Measurements from ENCODE around the gene NTMT1. TPM values are rescaled to one million over a fixed set of nuclear protein-coding genes. Genes with fewer than 3 reads are reported as not detected.

NTMT1 gene
- polyA plus RNA-seq, 2 of the 4 experiments (the other 2 are of a cell fraction), result 49.4 to 92.2 TPM

DNA sequence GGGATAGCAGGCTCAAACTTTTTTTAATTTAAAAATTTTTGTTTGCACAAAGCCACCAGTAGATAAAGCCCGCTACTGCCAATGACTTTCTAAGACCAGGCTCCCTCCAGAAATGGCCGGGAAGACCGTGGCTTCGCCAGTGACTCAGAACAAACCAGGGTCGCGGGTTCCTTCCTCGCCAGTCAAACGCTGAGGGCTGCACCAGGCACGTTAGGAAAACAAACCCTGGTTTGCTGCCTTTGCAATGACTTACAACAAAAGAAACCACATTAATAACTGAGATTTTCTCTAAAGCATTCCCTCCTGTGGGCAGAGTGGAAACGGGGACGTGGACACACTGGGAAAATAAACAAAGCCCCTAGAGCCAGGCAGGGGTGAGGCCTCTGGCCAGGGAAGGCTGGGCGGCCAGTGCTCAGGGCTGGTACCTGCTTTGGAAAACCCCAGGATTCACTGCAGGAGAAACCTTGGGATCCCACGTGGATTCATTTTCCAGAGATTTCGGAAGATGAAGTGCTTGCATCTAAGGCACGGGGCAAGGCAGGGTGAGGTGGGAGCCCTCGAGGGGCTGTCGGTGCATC is 43.3 kb downstream of the NTMT1 start:
- H3K4me1 ChIP-seq, result peaks cover 18% of the 10 kb centered on the region; the same call in 1 of the 3 replicates
- 81% methylated on average over 17 of the region's 17 CpGs for WGBS (ENCODE audit: missing lambda C conversion rate)
- no peak for TF ChIP-seq HOXB5 (CRISPR knock-in tag; IDR thresholded peaks at IDR 0.05)
- TF ChIP-seq ZC3H11A (IDR thresholded peaks at IDR 0.05), result no peak
- no peak for TF ChIP-seq ESRRA (IDR thresholded peaks at IDR 0.05; ENCODE audit: borderline replicate concordance, low read length)
- H3K9me3 ChIP-seq, result no peaks in the 10 kb centered on the region
- ChIA-PET POLR2A (no interaction called here), CTCF (interaction anchor here (0.6 to 1.9 kb wide), 2 partner anchors 13 to 116 kb away, joined by 4 to 5 read pairs; no protein-coding TSS in a partner anchor)
- DNase-seq (ENCODE audit: low read depth in 1 of 2, low spot score in 1 of 2) (peak in 1 of 2 experiments; percentile 36), FAIRE-seq (no peak), ATAC-seq (peak in 1 of 2 experiments; percentile 28; a peak in 1 of 6 replicates)
- no peak overlapping the region for H3K4me3 ChIP-seq
- no peak overlapping the region for H3K4me2 ChIP-seq
- no peak overlapping the region for H3K27ac ChIP-seq

DNA sequence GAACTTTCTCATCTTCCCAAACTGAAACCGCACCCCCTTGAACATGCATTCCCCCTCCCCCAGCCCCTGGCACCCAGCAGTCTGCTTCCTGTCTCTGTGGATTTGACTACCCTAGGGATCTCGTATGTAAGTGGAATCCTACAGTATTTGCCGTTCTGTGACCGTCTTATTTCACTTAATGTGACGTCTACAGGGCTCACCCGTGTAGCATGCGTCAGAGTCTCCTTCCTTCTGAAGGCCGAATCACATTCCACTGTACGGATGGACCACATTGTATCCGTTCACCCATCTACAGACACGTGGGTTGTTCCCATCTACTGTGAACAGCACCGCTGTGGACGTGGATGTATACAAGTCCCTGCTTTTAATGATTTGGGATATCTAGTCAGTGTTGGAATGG is 44.0 kb downstream of the NTMT1 start:
- Histone ChIP-seq H3K9me3 (no peaks in the 10 kb centered on the region), H3K4me3 (no peak overlapping the region), H3K27ac (no peak overlapping the region), H3K4me2 (no peak overlapping the region), H3K4me1 (peaks cover 17% of the 10 kb centered on the region; the same call in 1 of the 3 replicates)
- ChIA-PET POLR2A (no interaction called here), CTCF (no interaction called here)
- ATAC-seq (no peak), DNase-seq (ENCODE audit: low read depth in 1 of 2, low spot score in 1 of 2) (no peak), FAIRE-seq (no peak)
- 94% methylated on average over 13 of the region's 13 CpGs for WGBS (ENCODE audit: missing lambda C conversion rate)
- no peak for TF ChIP-seq CEBPB (IDR thresholded peaks at IDR 0.05)
- TF ChIP-seq SREBF2 (IDR thresholded peaks at IDR 0.05), result no peak
- no peak for TF ChIP-seq MAFK (IDR thresholded peaks at IDR 0.05; ENCODE audit: partially characterized antibody)
- TF ChIP-seq, protein P1, sequence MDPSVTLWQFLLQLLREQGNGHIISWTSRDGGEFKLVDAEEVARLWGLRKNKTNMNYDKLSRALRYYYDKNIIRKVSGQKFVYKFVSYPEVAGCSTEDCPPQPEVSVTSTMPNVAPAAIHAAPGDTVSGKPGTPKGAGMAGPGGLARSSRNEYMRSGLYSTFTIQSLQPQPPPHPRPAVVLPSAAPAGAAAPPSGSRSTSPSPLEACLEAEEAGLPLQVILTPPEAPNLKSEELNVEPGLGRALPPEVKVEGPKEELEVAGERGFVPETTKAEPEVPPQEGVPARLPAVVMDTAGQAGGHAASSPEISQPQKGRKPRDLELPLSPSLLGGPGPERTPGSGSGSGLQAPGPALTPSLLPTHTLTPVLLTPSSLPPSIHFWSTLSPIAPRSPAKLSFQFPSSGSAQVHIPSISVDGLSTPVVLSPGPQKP (IDR thresholded peaks at IDR 0.05; ENCODE audit: low read depth, low read length), result no peak
- TF ChIP-seq HOXB13 (CRISPR knock-in tag; IDR thresholded peaks at IDR 0.05; ENCODE audit: low read depth), result no peak
- no peak for TF ChIP-seq KDM5A (IDR thresholded peaks at IDR 0.05)
- TF ChIP-seq HDAC2 (IDR thresholded peaks at IDR 0.05), result no peak
- no peak for TF ChIP-seq FOSL2 (IDR thresholded peaks at IDR 0.05)
- no peak for TF ChIP-seq FOSL2 (CRISPR knock-in tag; IDR thresholded peaks at IDR 0.05)
- no peak for TF ChIP-seq CBX2 (IDR thresholded peaks at IDR 0.05; ENCODE audit: borderline replicate concordance, low read depth)
- no peak for TF ChIP-seq NPAS2 (CRISPR knock-in tag; IDR thresholded peaks at IDR 0.05; ENCODE audit: borderline replicate concordance)
- TF ChIP-seq ZNF302 (CRISPR knock-in tag; IDR thresholded peaks at IDR 0.05), result no peak
- TF ChIP-seq ZC3H11A (IDR thresholded peaks at IDR 0.05), result no peak
- no peak for TF ChIP-seq POLR2AphosphoS2 (conservative IDR thresholded peaks at IDR 0.05; ENCODE audit: low read length)
- no peak for TF ChIP-seq ZSCAN20 (CRISPR knock-in tag; IDR thresholded peaks at IDR 0.05)
- TF ChIP-seq SMC3 (IDR thresholded peaks at IDR 0.05), result no peak
- TF ChIP-seq EP300 (IDR thresholded peaks at IDR 0.05), result no peak
- no peak for TF ChIP-seq NR3C1 (IDR thresholded peaks at IDR 0.05)
- TF ChIP-seq PHF8 (IDR thresholded peaks at IDR 0.05; ENCODE audit: borderline replicate concordance, low read depth), result no peak
- no peak for TF ChIP-seq EHF (CRISPR knock-in tag; IDR thresholded peaks at IDR 0.05)
- TF ChIP-seq NFE2L2 (conservative IDR thresholded peaks at IDR 0.05; ENCODE audit: low read length), result no peak

DNA sequence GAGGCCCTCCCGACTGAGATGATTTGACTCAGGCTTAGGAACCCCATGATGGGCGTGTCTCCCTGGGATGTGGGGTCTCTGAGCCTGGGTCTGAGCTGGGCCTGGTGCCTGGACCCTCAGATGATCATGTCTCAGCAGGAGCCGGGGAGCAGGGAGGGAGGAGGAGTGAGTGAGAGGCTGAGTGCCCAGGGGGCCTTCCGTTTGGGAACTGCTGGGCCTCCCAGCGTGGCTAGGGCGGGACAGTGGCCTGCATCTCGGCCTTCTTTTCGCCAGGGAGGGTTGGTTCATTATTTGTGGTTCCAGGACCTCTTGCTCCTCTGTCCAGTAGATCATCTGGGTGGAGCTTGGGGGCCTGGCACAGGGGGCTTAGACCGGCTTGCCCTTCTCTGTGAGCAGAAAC is 45.1 kb downstream of the NTMT1 start:
- Histone ChIP-seq H3K9me3 (no peaks in the 10 kb centered on the region), H3K4me2 (no peak overlapping the region), H3K27ac (no peak overlapping the region), H3K4me3 (no peak overlapping the region), H3K4me1 (peaks cover 13% of the 10 kb centered on the region; the same call in 1 of the 3 replicates)
- DNase-seq (ENCODE audit: low read depth in 1 of 2, low spot score in 1 of 2), result no peak
- FAIRE-seq, result no peak
- 80% methylated on average over 9 of the region's 9 CpGs for WGBS (ENCODE audit: missing lambda C conversion rate)
- no peak for TF ChIP-seq NFE2L2 (conservative IDR thresholded peaks at IDR 0.05; ENCODE audit: low read length)
- TF ChIP-seq TP53 (CRISPR knock-in tag; IDR thresholded peaks at IDR 0.05), result no peak
- TF ChIP-seq CEBPB (IDR thresholded peaks at IDR 0.05), result no peak
- ChIA-PET POLR2A (no interaction called here), CTCF (interaction anchor here (1.0 to 1.6 kb wide), 4 partner anchors 15 to 66 kb away, joined by 3 to 4 read pairs (median 4); no protein-coding TSS in a partner anchor)
- no peak for ATAC-seq

Data from A549 (cell line).